Measurements from ENCODE around the gene PIP5K1C.
A peak's percentile ranks its signal among the peaks of the same experiment; 100 is the strongest.

Gene PIP5K1C

DNA sequence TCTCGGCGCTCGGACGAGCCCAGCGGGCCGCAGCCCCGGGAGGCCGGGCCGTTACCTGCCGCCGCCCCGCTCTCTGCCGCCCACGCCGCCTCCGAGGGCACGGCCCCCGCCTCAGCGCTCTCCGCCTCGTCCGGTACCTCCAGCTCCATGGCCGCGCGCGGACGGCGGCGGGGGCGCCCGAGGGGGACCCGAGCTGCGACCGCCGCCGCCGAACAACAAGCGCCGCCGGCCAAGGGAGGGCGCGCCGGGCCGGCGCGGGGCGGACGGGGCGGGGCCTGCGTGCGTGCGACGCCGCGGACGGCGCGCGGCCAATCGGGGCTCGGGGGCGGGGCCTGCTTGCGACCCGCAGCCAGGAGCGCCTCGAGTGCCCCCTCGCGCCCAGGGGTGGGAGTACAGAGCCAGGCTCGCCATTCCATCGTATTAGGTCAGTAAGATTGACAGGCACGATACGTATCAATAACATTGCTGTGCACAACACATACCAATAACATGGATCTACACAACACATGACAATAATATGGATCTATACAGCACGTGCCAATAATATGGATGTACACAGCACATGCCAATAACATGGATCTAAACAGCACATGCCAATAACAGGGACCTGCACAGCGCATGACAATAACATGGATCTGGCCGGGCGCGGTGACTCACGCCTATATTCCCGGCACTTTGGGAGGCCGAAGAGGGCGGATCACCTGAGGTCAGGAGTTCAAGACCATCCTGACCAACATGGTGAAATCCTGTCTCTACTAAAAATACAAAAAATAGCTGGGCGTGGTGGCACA, at the start of gene PIP5K1C:
TSS of gene PIP5K1C (minus strand) at position 227 of the 791 bp plus-strand sequence. CDS start at position 149, 78 bp downstream.
- peak; percentile 88 to 98 (median 89) for DNase-seq (ENCODE audit: low read depth in 2 of 3, low spot score in 2 of 3)

DNA sequence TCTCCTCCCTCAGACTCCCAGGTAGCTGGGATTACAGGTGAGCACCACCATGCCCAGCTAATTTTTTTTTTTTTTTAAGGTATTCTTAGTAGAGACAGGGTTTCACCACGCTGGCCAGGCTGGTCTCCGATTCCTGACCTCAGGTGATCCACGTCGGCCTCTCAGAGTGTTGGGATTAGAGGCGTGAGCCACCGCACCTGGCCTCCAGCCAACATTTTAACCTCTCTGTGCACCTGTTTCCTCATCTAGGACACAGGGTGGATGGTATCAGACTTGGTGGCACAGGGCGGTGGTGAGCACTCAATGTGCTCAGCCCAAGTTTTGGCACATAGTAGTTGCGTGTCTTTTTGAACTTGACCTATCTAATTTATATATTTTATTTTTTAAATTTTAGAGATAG, 48.7 kb upstream of the PIP5K1C start:
- DNase-seq (ENCODE audit: low read depth in 2 of 3, low spot score in 2 of 3), result no peak

DNA sequence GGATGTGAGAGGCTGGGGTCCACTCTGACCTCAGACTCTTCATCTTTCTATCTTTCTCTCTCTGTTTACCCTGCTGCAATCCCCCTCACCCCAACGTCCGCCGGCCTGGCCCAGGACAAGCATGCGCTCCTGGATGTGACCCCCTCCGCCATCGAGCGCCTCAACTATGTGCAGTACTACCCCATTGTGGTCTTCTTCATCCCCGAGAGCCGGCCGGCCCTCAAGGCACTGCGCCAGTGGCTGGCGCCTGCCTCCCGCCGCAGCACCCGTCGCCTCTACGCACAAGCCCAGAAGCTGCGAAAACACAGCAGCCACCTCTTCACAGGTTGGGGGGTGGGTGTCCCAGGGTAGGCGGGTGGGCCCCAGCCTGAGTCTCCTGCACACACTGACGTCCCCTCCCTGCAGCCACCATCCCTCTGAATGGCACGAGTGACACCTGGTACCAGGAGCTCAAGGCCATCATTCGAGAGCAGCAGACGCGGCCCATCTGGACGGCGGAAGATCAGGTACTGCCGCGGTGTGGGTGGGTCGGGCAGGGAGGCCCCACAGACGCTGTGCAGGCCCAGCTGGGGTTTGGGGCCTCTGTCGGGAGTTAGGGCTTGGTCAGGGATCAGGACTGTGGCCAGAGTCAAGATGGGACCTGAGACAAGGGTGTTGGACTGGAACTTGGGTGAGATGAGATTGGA, 46.2 kb upstream of the PIP5K1C start:
- no peak for DNase-seq (ENCODE audit: low read depth in 2 of 3, low spot score in 2 of 3)

GRCh38 chr19:3745363-3746045, 45.2 kb upstream of the PIP5K1C start:
- DNase-seq (ENCODE audit: low read depth in 2 of 3, low spot score in 2 of 3), result no peak

DNA sequence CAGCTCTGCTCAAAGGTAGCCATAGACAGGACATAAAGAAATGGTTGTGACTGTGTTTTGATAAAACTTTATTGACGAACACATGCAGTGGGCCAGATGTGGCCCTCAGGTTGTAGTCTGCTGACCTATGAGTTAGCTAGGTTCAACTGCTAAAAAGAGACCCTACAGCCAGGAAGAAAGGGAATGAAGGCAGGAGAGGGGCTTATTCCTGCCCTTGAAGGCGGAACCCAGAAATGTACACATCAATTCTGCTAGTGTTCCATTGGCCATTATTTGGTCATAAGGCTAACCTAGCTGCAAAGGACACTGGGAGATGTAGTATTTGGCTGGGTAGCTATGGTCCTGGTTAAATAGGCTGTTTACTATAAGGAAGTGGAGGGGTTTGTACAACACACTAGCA, 43.2 kb upstream of the PIP5K1C start:
- no peak for DNase-seq (ENCODE audit: low read depth in 2 of 3, low spot score in 2 of 3)

- DNase-seq (ENCODE audit: low read depth in 2 of 3, low spot score in 2 of 3), result no peak
Measured at GRCh38 chr19:3740431-3740830, 40.2 kb upstream of the PIP5K1C start.

DNA sequence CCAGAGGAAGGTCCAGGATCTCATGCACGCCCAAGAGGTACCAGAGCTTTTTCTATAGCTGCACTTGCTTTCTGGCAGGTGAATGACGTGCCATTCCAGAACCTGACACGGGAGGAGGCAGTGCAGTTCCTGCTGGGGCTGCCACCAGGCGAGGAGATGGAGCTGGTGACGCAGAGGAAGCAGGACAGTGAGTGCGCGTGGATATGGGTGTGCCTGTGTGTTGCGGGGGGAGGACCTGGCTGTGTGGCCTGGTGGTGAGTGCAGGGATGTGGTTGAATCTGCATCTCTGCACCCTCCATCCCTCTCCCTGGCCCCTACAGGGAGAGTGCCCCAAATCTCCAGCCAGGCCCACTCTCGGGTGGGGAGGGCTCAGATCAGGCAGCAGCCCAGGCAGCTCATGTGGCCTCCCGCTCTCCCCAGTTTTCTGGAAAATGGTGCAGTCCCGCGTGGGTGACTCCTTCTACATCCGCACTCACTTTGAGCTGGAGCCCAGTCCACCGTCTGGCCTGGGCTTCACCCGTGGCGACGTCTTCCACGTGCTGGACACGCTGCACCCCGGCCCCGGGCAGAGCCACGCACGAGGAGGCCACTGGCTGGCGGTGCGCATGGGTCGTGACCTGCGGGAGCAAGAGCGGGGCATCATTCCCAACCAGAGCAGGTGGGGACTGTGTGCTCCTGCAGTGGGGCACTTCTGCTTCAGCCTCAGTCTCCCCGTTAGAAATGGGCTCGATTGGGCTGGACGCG, 38.4 kb upstream of the PIP5K1C start:
- DNase-seq (ENCODE audit: low read depth in 2 of 3, low spot score in 2 of 3), result no peak

DNA sequence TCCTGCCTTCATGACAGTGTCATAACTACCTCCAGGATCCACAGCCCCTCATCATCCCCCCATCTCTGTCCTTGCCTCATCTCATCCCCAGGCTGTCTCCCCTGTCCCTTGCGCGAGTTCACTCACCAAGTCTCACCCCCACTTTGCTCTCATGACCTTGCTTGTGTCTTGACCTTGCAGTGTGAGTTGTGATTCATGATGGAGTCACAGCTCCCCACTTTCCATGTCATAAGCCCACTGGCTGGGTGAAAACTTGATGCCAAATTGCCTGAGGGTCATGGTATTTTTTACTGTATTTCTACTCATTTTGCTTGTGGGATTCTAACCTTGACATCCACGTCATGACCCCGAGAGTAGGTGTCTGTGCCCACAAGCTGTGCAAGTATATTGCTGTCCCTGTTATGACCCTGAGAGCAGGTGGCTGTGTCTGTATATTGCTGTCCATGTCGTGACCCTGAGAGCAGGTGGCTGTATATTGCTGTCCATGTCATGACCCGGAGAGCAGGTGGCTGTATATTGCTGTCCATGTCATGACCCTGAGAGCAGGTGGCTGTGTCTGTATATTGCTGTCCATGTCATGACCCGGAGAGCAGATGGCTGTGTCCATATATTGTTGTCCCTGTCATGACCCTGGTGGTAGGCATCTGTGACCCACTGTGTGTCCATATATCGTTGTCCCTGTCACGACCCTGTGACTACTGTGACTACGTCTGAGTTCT, 37.4 kb upstream of the PIP5K1C start:
- DNase-seq (ENCODE audit: low read depth in 2 of 3, low spot score in 2 of 3), result no peak

DNA sequence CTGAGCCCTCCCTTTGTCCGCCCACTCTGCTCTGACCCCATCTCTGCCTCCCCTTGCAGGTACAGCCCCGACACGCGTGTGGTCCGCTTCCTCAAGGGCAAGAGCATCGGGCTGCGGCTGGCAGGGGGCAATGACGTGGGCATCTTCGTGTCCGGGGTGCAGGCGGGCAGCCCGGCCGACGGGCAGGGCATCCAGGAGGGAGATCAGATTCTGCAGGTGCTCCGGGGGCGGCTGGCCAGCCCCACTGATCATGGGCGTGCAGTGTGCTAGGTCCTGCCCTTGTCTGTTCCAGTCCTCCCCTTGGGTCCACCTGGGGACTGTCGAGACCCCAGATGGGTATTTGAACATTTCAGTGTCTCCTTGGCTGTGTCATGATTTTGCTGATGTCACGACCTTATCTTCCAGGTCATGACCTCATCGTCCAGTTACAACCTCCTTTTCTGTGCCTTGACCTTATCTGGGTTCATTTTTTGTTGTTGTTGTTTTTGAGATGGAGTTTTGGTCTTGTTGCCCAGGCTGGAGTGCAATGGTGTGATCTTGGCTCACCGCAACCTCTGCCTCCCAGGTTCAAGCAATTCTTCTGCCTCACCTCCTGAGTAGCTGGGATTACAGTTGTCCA, 35.9 kb upstream of the PIP5K1C start:
- no peak for DNase-seq (ENCODE audit: low read depth in 2 of 3, low spot score in 2 of 3)

DNA sequence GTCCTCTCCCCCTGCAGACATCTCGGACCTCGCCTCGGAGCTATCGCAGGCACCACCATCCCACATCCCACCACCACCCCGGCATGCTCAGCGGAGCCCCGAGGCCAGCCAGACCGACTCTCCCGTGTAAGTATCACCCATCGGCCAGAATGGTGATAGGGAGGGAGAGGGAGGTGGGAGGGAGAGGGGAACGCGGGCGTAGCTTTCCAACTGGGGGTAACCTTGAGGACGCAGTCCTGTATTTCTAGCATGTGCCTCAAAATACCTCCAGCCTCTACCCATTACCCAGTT, 34.0 kb upstream of the PIP5K1C start:
- no peak for DNase-seq (ENCODE audit: low read depth in 2 of 3, low spot score in 2 of 3)

DNA sequence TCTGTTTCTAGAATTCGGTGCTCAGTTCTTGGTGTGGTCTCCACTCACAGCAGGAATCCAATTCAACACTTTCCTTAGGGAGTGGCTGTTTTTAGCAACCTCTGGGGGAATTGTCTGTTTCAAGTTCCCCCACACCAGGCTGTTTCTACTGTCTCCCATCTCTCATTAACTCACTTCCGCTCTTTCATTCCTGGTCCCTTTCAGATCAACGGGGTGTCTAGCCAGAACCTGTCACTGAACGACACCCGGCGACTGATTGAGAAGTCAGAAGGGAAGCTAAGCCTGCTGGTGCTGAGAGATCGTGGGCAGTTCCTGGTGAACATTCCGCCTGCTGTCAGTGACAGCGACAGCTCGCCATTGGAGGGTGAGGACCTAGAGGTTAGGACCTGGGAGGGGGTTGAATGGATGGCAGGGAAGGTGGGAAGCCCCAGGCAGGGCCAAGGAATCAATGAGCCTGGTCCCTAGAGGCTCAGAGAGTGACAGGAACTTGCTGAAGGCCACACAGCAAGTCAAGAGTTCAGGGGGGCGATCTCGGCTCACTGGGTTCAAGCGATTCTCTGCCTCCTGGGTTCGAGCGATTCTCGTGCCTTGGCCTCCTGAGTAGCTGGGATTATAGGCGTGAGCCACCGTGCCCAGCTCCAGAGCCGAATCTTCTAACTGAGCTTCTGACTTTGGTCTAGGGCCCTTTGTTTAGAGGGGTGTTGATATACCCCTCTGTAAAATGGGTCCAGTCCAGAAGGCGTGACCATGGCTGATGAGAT, 33.5 kb upstream of the PIP5K1C start:
- no peak for DNase-seq (ENCODE audit: low read depth in 2 of 3, low spot score in 2 of 3)

- DNase-seq (ENCODE audit: low read depth in 2 of 3, low spot score in 2 of 3), result no peak
Measured at GRCh38 chr19:3732108-3732507, 31.8 kb upstream of the PIP5K1C start.

GRCh38 chr19:3730457-3730958, 30.2 kb upstream of the PIP5K1C start:
- no peak for DNase-seq (ENCODE audit: low read depth in 2 of 3, low spot score in 2 of 3)

DNA sequence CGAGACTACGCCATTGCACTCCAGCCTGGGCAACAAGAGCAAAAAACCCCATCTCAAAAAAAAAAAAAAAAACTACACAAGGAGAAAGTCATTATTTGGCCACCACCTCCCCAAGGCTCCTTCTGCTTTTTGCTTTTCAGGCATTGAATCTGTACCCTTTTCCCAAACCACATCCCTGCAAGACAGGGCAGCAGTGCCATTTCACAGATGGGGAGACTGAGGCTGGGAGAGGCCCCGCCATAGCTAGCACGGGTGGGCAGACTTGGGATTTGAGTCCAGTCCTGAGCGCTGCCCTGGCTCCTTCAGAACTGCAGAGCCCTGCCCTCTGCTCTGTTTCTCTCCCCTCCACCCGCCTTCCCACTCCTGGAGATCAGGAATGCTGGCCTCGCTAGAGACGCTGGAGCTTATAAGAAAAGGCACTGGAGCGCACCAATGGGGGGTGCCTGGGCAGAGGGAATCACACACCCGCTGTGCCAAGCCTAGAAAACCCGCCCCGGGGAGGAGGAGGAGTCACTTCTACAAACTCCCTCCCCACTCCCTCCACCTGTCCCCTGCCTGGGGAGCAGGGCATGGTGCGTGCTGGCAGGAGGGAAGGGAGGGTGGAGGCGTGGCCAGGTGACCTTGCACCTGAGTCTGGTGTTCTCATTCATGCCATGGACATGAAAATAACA, 25.5 kb upstream of the PIP5K1C start:
- no peak for DNase-seq (ENCODE audit: low read depth in 2 of 3, low spot score in 2 of 3)

GRCh38 chr19:3725121-3725520, 24.9 kb upstream of the PIP5K1C start:
- no peak for DNase-seq (ENCODE audit: low read depth in 2 of 3, low spot score in 2 of 3)

DNA sequence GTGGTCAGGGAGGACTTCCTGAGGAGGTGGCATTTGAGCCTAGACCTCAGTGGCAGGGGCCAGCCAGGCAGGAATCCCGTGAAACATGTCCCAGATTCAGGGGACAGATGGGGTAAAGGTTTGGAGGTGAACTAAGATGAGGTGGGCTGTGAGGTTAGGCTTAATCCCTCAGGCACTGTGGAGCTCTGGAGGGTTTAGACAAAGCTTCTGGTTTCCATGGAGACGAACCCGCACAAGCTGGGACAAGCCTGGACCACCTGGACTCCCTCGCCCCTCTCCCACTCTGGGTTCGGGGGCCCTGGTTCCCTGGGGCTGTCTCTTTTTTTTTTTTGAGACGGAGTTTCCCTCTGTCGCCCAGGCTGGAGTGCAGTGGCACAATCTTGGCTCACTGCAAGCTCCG, 23.6 kb upstream of the PIP5K1C start:
- no peak for DNase-seq (ENCODE audit: low read depth in 2 of 3, low spot score in 2 of 3)

GRCh38 chr19:3723110-3723488, 22.8 kb upstream of the PIP5K1C start:
- no peak for DNase-seq (ENCODE audit: low read depth in 2 of 3, low spot score in 2 of 3)

GRCh38 chr19:3722443-3723109, 22.3 kb upstream of the PIP5K1C start:
- DNase-seq (ENCODE audit: low read depth in 2 of 3, low spot score in 2 of 3), result no peak
